Panc1 (cell line): ENCODE measurements around the gene NPL. TPM values are rescaled to one million over a fixed set of nuclear protein-coding genes. Genes with fewer than 3 reads are reported as not detected.

ENCODE experiments used
- ATAC-seq: fragments of 200-7000 bp; cut with Tn5 transposase; 2 replicates; pipeline ENCODE4 v1.9.1; 2020; ENCODE audit warnings: mild to moderate bottlenecking, moderate library complexity
- BruUV-seq: library from RNA; stranded (reverse); fragments of 400-500 nt; replicated peaks from 2 replicates; lab custom pipeline; 2021; lab: Mats Ljungman, UMichigan
- CTCF ChIA-PET: fragments of 300-600 bp; sonication (Branson Sonifier 250); formaldehyde crosslinking; loops from one replicate; lab custom pipeline; 2022; ENCODE audit warnings: antibody characterized with exemption; lab: Charles Lee
- POLR2A ChIA-PET: fragments of 300-600 bp; sonication (Branson Sonifier 250); formaldehyde crosslinking; loops from one replicate; lab custom pipeline; 2022; ENCODE audit warnings: antibody characterized with exemption; lab: Charles Lee
- DNase-seq: peaks from one replicate; pipeline ENCODE4 v3.0.0-alpha.2; 2010; ENCODE audit warnings: low read depth, low spot score
- H3K27ac ChIP-seq: 2 replicates; pipeline ENCODE4 v1.5.1; 2011; ENCODE audit warnings: mild to moderate bottlenecking, low read length, inconsistent platforms
- H3K27me3 ChIP-seq: fragments of 200-500 bp; sonication (Bioruptor generic); 2 replicates; pipeline ENCODE4 v1.6.0; 2014; ENCODE audit warnings: low read length, inconsistent platforms; ENCODE audit not compliant: control insufficient read depth, insufficient read depth
- H3K36me3 ChIP-seq: fragments of 200-500 bp; sonication (Bioruptor generic); 2 replicates; pipeline ENCODE4 v1.5.1; 2014; ENCODE audit warnings: inconsistent platforms, mild to moderate bottlenecking, low read length, moderate library complexity; ENCODE audit not compliant: control insufficient read depth, insufficient read depth
- H3K4me1 ChIP-seq: 2 replicates; pipeline ENCODE4 v1.5.1; 2011; ENCODE audit warnings: inconsistent platforms, mild to moderate bottlenecking, low read length, moderate library complexity; ENCODE audit not compliant: control insufficient read depth, insufficient read depth
- H3K4me3 ChIP-seq, 2 experiments: 2 replicates each; pipeline ENCODE4 v1.5.1; 2011 to 2012; ENCODE audit warnings: low read depth in 2 of 2, low read length in 2 of 2, mild to moderate bottlenecking in 2 of 2, inconsistent platforms in 1 of 2, moderate library complexity in 1 of 2
- H3K9me3 ChIP-seq: fragments of 200-500 bp; sonication (Bioruptor generic); 2 replicates; pipeline ENCODE4 v1.5.1; 2014; ENCODE audit warnings: low read depth, mild to moderate bottlenecking, inconsistent platforms, low read length, moderate library complexity; ENCODE audit not compliant: control insufficient read depth, insufficient read depth
- CTCF ChIP-seq: fragments of 450-650 bp; IDR thresholded peaks from 2 replicates; pipeline ENCODE4 v1.5.1; 2017; ENCODE audit warnings: mild to moderate bottlenecking
- POLR2AphosphoS5 ChIP-seq: IDR thresholded peaks from 2 replicates; pipeline ENCODE4 v1.6.1; 2012; ENCODE audit warnings: mild to moderate bottlenecking, low read depth, low read length, moderate library complexity
- REST ChIP-seq, 2 experiments: IDR thresholded peaks; 2 replicates each; pipeline ENCODE4 v1.6.1; 2011 to 2012; ENCODE audit warnings: low read depth in 2 of 2, control low read depth in 1 of 2, low read length in 1 of 2, mild to moderate bottlenecking in 1 of 2, moderate library complexity in 1 of 2; ENCODE audit not compliant: insufficient read depth in 1 of 2
- SIN3A ChIP-seq: IDR thresholded peaks from 2 replicates; pipeline ENCODE4 v1.6.1; 2012; ENCODE audit warnings: low read depth, mild to moderate bottlenecking, low read length, moderate library complexity, borderline replicate concordance; ENCODE audit not compliant: insufficient read depth
- TCF7L2 ChIP-seq: IDR thresholded peaks from 2 replicates; pipeline ENCODE4 v1.6.1; 2011; ENCODE audit warnings: mild to moderate bottlenecking, low read depth, low read length, inconsistent platforms
- in situ Hi-C: cut with HindIII; loops from 2 replicates; pipeline ENCODE4 v1.10.0; 2016; ENCODE audit warnings: low sequenced_read_pairs, low pct_unique_long_range_greater_than_20kb
- intact Hi-C: fragments of 100-400 bp; cut with micrococcal nuclease; formaldehyde crosslinking; loops from one replicate; pipeline ENCODE4 v1.10.0; 2022; ENCODE audit not compliant: unreplicated experiment
- total RNA-seq: library from RNA; stranded (reverse); gene quantifications from one replicate; pipeline ENCODE4 v1.2.1, GENCODE V29; 2021; ENCODE audit not compliant: unreplicated experiment

The NPL gene
- total RNA-seq, 1 experiment from 2014 or later = 0.90 TPM

- Histone ChIP-seq H3K4me1 (no peaks in the 10 kb centered on the region), H3K27ac (no peak overlapping the region), H3K4me3 (no peak overlapping the region), H3K27me3 (no peaks in the 10 kb centered on the region), H3K36me3 (no peaks in the 10 kb centered on the region), H3K9me3 (no peaks in the 10 kb centered on the region)
- DNase-seq = no peak
- CTCF ChIA-PET = no interaction called here
- no TSS peak for BruUV-seq
- in situ Hi-C loops (no loop called here), intact Hi-C loops (no loop called here)
- POLR2A ChIA-PET = no interaction called here
- no peak for TF ChIP-seq CTCF
- no peak for TF ChIP-seq TCF7L2
- no peak for TF ChIP-seq SIN3A
- no peak for TF ChIP-seq REST (IDR thresholded peaks at IDR 0.05; ENCODE audit: insufficient read depth in 1 of 2, low read depth in 2 of 2, low read length in 1 of 2)
- TF ChIP-seq POLR2AphosphoS5 = no peak
- ATAC-seq = no peak
Observed at GRCh38 chr1:182742780-182743179, 46.8 kb upstream of the NPL start.

GRCh38 chr1:182752077-182752988, 37.2 kb upstream of the NPL start:
- H3K4me1 ChIP-seq = no peaks in the 10 kb centered on the region
- DNase-seq = no peak
- peaks cover 2% of the 10 kb centered on the region; the same call in 1 of the 2 replicates for H3K27me3 ChIP-seq
- in situ Hi-C loops = no loop called here
- no peaks in the 10 kb centered on the region for H3K36me3 ChIP-seq
- H3K9me3 ChIP-seq = no peaks in the 10 kb centered on the region
- ATAC-seq = no peak
- TF ChIP-seq REST (IDR thresholded peaks at IDR 0.05; ENCODE audit: insufficient read depth in 1 of 2, low read depth in 2 of 2, low read length in 1 of 2) = no peak
- TF ChIP-seq POLR2AphosphoS5 = no peak
- no peak for TF ChIP-seq TCF7L2
- TF ChIP-seq SIN3A = no peak
- TF ChIP-seq CTCF = no peak
- ChIA-PET POLR2A (no interaction called here), CTCF (no interaction called here)
- intact Hi-C loops = no loop called here
- H3K27ac ChIP-seq = no peak overlapping the region
- no TSS peak for BruUV-seq
- no peak overlapping the region for H3K4me3 ChIP-seq
